ENCODE measurements around the gene PSMA5. TPM values are rescaled to one million over a fixed set of nuclear protein-coding genes. Genes with fewer than 3 reads are reported as not detected.
A peak's percentile ranks its signal among the peaks of the same experiment; 100 is the strongest.
"Not testable (repeated sequence)": the region's sequence is repeated elsewhere in the genome, so short reads cannot be mapped to it uniquely, and the experiment has no call there.

Gene PSMA5
- total RNA-seq, 1 experiment from 2014 or later: 82.3 TPM

- not testable (repeated sequence) for H3K36me3 ChIP-seq; H3K4me1 ChIP-seq; H3K27me3 ChIP-seq; H3K9me3 ChIP-seq (replicated peaks); DNase-seq; H3K4me3 ChIP-seq; H3K27ac ChIP-seq
Measured at GRCh38 chr1:109445949-109446695, 19.9 kb upstream of the PSMA5 start.

- H3K4me3 ChIP-seq: no peak overlapping the region
- no peaks in the 10 kb centered on the region for H3K36me3 ChIP-seq
- H3K27me3 ChIP-seq: no peaks in the 10 kb centered on the region; the same call in 1 of the 2 replicates
- no peaks in the 10 kb centered on the region for H3K9me3 ChIP-seq (replicated peaks)
- no peak overlapping the region for H3K27ac ChIP-seq
- DNase-seq: peak in 1 of 2 experiments; percentile 9
- H3K4me1 ChIP-seq: no peaks in the 10 kb centered on the region
Measured at GRCh38 chr1:109444346-109444745, 18.1 kb upstream of the PSMA5 start.

- DNase-seq: no peak
- no peak overlapping the region for H3K4me3 ChIP-seq
- H3K27ac ChIP-seq: no peak overlapping the region
- H3K4me1 ChIP-seq: peaks cover 7% of the 10 kb centered on the region
- H3K36me3 ChIP-seq: no peaks in the 10 kb centered on the region
- no peaks in the 10 kb centered on the region for H3K9me3 ChIP-seq (replicated peaks)
- no peaks in the 10 kb centered on the region; the same call in 1 of the 2 replicates for H3K27me3 ChIP-seq
Measured at GRCh38 chr1:109443476-109443875, 17.2 kb upstream of the PSMA5 start.

- no peak for DNase-seq
- Histone ChIP-seq H3K27me3 (no peaks in the 10 kb centered on the region; the same call in 1 of the 2 replicates), H3K4me1 (peaks cover 9% of the 10 kb centered on the region), H3K4me3 (no peak overlapping the region), H3K9me3 (replicated peaks) (no peaks in the 10 kb centered on the region), H3K36me3 (no peaks in the 10 kb centered on the region), H3K27ac (no peak overlapping the region)
Measured at GRCh38 chr1:109441069-109441468, 14.8 kb upstream of the PSMA5 start.

GRCh38 chr1:109438798-109439297, 12.6 kb upstream of the PSMA5 start:
- Histone ChIP-seq H3K36me3 (no peaks in the 10 kb centered on the region), H3K4me3 (no peak overlapping the region), H3K27me3 (no peaks in the 10 kb centered on the region), H3K4me1 (peaks cover 9% of the 10 kb centered on the region), H3K27ac (no peak overlapping the region), H3K9me3 (replicated peaks) (no peaks in the 10 kb centered on the region)
- peak; percentile 51 to 70 for DNase-seq

GRCh38 chr1:109434484-109434883, 8.2 kb upstream of the PSMA5 start:
- H3K9me3 ChIP-seq (replicated peaks): no peaks in the 10 kb centered on the region
- H3K36me3 ChIP-seq: no peaks in the 10 kb centered on the region
- H3K4me1 ChIP-seq: peaks cover 9% of the 10 kb centered on the region
- no peaks in the 10 kb centered on the region for H3K27me3 ChIP-seq
- H3K27ac ChIP-seq: no peak overlapping the region
- no peak overlapping the region for H3K4me3 ChIP-seq
- no peak for DNase-seq

- Histone ChIP-seq H3K4me3 (no peak overlapping the region), H3K9me3 (replicated peaks) (no peaks in the 10 kb centered on the region), H3K27ac (no peak overlapping the region), H3K27me3 (no peaks in the 10 kb centered on the region), H3K36me3 (no peaks in the 10 kb centered on the region), H3K4me1 (no peaks in the 10 kb centered on the region; the same call in 1 of the 2 replicates)
- no peak for DNase-seq
Measured at GRCh38 chr1:109433322-109433721, 7.1 kb upstream of the PSMA5 start.

GRCh38 chr1:109432336-109432735, 6.1 kb upstream of the PSMA5 start:
- no peaks in the 10 kb centered on the region for H3K9me3 ChIP-seq (replicated peaks)
- no peaks in the 10 kb centered on the region for H3K27me3 ChIP-seq
- no peak for DNase-seq
- H3K27ac ChIP-seq: no peak overlapping the region
- H3K4me1 ChIP-seq: 0 out of 2 replicates have a peak, but pooled peaks cover 3% of the 10 kb centered on the region
- H3K4me3 ChIP-seq: no peak overlapping the region
- no peaks in the 10 kb centered on the region for H3K36me3 ChIP-seq

GRCh38 chr1:109427171-109427467, 871 bp upstream of the PSMA5 start:
- DNase-seq: no peak
- no peaks in the 10 kb centered on the region for H3K27me3 ChIP-seq
- H3K4me3 ChIP-seq: peak overlapping the region; percentile 84
- no peak overlapping the region; the same call in 1 of the 2 replicates for H3K27ac ChIP-seq
- H3K36me3 ChIP-seq: peaks cover 4% of the 10 kb centered on the region
- no peaks in the 10 kb centered on the region for H3K9me3 ChIP-seq (replicated peaks)
- peaks cover 3% of the 10 kb centered on the region; the same call in 1 of the 2 replicates for H3K4me1 ChIP-seq

- no peaks in the 10 kb centered on the region for H3K27me3 ChIP-seq
- DNase-seq: peak; percentile 74 to 76
- peaks cover 3% of the 10 kb centered on the region; the same call in 1 of the 2 replicates for H3K4me1 ChIP-seq
- peak overlapping the region; percentile 70 for H3K27ac ChIP-seq
- peaks cover 15% of the 10 kb centered on the region for H3K36me3 ChIP-seq
- peak overlapping the region; percentile 84 for H3K4me3 ChIP-seq
- H3K9me3 ChIP-seq (replicated peaks): no peaks in the 10 kb centered on the region
Measured at GRCh38 chr1:109425391-109426280, 612 bp downstream of the PSMA5 start.

- Histone ChIP-seq H3K27ac (no peak overlapping the region), H3K27me3 (no peaks in the 10 kb centered on the region), H3K36me3 (peaks cover 33% of the 10 kb centered on the region), H3K9me3 (replicated peaks) (no peaks in the 10 kb centered on the region), H3K4me1 (peaks cover 3% of the 10 kb centered on the region; the same call in 1 of the 2 replicates), H3K4me3 (no peak overlapping the region)
- no peak for DNase-seq
Measured at GRCh38 chr1:109423498-109423897, 2.8 kb downstream of the PSMA5 start.

- Histone ChIP-seq H3K4me1 (no peaks in the 10 kb centered on the region), H3K27me3 (no peaks in the 10 kb centered on the region), H3K27ac (no peak overlapping the region), H3K9me3 (replicated peaks) (no peaks in the 10 kb centered on the region), H3K4me3 (no peak overlapping the region), H3K36me3 (peaks cover 86% of the 10 kb centered on the region)
- DNase-seq: no peak
Measured at GRCh38 chr1:109412551-109412950, 13.7 kb downstream of the PSMA5 start.

- Histone ChIP-seq H3K4me1 (no peaks in the 10 kb centered on the region), H3K27ac (no peak overlapping the region), H3K4me3 (no peak overlapping the region), H3K36me3 (peaks cover 62% of the 10 kb centered on the region), H3K27me3 (no peaks in the 10 kb centered on the region), H3K9me3 (replicated peaks) (no peaks in the 10 kb centered on the region)
- DNase-seq: no peak
Measured at GRCh38 chr1:109404838-109405237, 21.4 kb downstream of the PSMA5 start.

GRCh38 chr1:109402025-109402424, 24.2 kb downstream of the PSMA5 start:
- Histone ChIP-seq H3K27ac (no peak overlapping the region), H3K36me3 (peaks cover 37% of the 10 kb centered on the region)

GRCh38 chr1:109400035-109400655, 26.1 kb downstream of the PSMA5 start:
- Histone ChIP-seq H3K9me3 (replicated peaks) (no peaks in the 10 kb centered on the region), H3K4me3 (no peak overlapping the region), H3K4me1 (peaks cover 21% of the 10 kb centered on the region), H3K27me3 (no peaks in the 10 kb centered on the region), H3K36me3 (peaks cover 28% of the 10 kb centered on the region), H3K27ac (no peak overlapping the region)
- no peak for DNase-seq

More at GRCh38 chr1:109402025-109402424, 24.2 kb downstream of the PSMA5 start:
- Histone ChIP-seq H3K4me1 (peaks cover 12% of the 10 kb centered on the region), H3K4me3 (no peak overlapping the region), H3K9me3 (replicated peaks) (no peaks in the 10 kb centered on the region), H3K27me3 (no peaks in the 10 kb centered on the region)
- no peak for DNase-seq
